Left lung (tissue), 10 donors: ENCODE data around the gene NRSN1. TPM values are rescaled to one million over a fixed set of nuclear protein-coding genes. Genes with fewer than 3 reads are reported as not detected.

ENCODE experiments used
- ATAC-seq: fragments of 200-7000 bp; cut with Tn5 transposase; one replicate; pipeline ENCODE4 v1.9.1; 2020; ENCODE audit warnings: moderate library complexity
- DNase-seq, 4 donors: peaks; one replicate each; pipeline ENCODE4 v3.0.0-alpha.2; 2013 to 2020
- H3K27ac ChIP-seq, 2 donors: fragments of 200-600 bp; sonication (generic) in 1 of 2; one replicate each; pipeline versions ENCODE4 v1.5.0 to v1.8.0; 2020 to 2021
- H3K27me3 ChIP-seq, 2 donors: fragments of 200-600 bp; sonication (generic) in 1 of 2; one replicate each; pipeline versions ENCODE4 v1.5.0 to v1.8.0; 2020 to 2021
- H3K36me3 ChIP-seq, 2 donors: fragments of 200-600 bp; sonication (generic) in 1 of 2; one replicate each; pipeline versions ENCODE4 v1.5.0 to v1.8.0; 2020 to 2021
- H3K4me1 ChIP-seq, 2 donors: fragments of 200-600 bp; one replicate each; pipeline ENCODE4 v1.8.0; 2021
- H3K4me3 ChIP-seq, 2 donors: fragments of 200-600 bp; sonication (generic) in 1 of 2; one replicate each; pipeline versions ENCODE4 v1.5.0 to v1.8.0; 2020 to 2021; ENCODE audit warnings: mild to moderate bottlenecking in 1 of 2
- H3K9me3 ChIP-seq, 2 donors: fragments of 200-600 bp; sonication (generic) in 1 of 2; one replicate each; pipeline versions ENCODE4 v1.5.0 to v1.8.0; 2020 to 2021
- CTCF ChIP-seq, 2 donors: fragments of 200-600 bp; sonication (generic) in 1 of 2; IDR thresholded peaks; one replicate each; pipeline versions ENCODE4 v1.5.0 to v1.8.0; 2021; ENCODE audit warnings: antibody characterized with exemption in 2 of 2
- intact Hi-C, 2 donors: fragments of 100-400 bp; cut with DNase I; formaldehyde crosslinking; loops; one replicate each; pipeline versions ENCODE4 v1.11.2 to v1.14.2; 2022
- polyA plus RNA-seq, 6 donors: library from polyadenylated mRNA; unstranded; fragments of 120-200 nt; gene quantifications; one replicate each; pipeline ENCODE4 v1.2.1, GENCODE V29; 2013; ENCODE audit not compliant: insufficient read length in 6 of 6
- total RNA-seq, 2 donors: library from RNA; stranded (reverse); fragmentation: NEBNext Ultra II Directional; extraction: Animal tissue kit (Norgen Biotek cat#: 25700); gene quantifications; one replicate each; pipeline ENCODE4 v1.2.1, GENCODE V29; 2021
- donor health status: DM: no; HTN: yes; CAD: no.
- donor health status: DM: no; HTN: no; CAD: no.

Gene NRSN1
- total and polyA plus RNA-seq, 8 donors, result 0.26 to 0.56 (median 0.37) TPM; not detected in 2

- no peaks in the 10 kb centered on the region for H3K9me3 ChIP-seq
- H3K27me3 ChIP-seq, result no peaks in the 10 kb centered on the region
- no peaks in the 10 kb centered on the region for H3K4me1 ChIP-seq
- DNase-seq, result no peak
- H3K27ac ChIP-seq, result no peak overlapping the region
- TF ChIP-seq CTCF (IDR thresholded peaks at IDR 0.05), result no peak
- H3K4me3 ChIP-seq, result no peak overlapping the region
- H3K36me3 ChIP-seq, result no peaks in the 10 kb centered on the region
- intact Hi-C loops, result no loop called here
- ATAC-seq, result no peak
Observed at GRCh38 chr6:24105191-24105590, 20.8 kb upstream of the NRSN1 start.

GRCh38 chr6:24106291-24106690 lies 19.7 kb upstream of the NRSN1 start:
- no peak for ATAC-seq
- Histone ChIP-seq H3K27ac (no peak overlapping the region), H3K36me3 (no peaks in the 10 kb centered on the region), H3K4me1 (no peaks in the 10 kb centered on the region), H3K27me3 (no peaks in the 10 kb centered on the region), H3K4me3 (no peak overlapping the region), H3K9me3 (no peaks in the 10 kb centered on the region)
- intact Hi-C loops, result no loop called here
- TF ChIP-seq CTCF (IDR thresholded peaks at IDR 0.05), result no peak
- DNase-seq, result no peak

GRCh38 chr6:24107294-24107693 lies 18.7 kb upstream of the NRSN1 start:
- Histone ChIP-seq H3K4me3 (no peak overlapping the region), H3K9me3 (no peaks in the 10 kb centered on the region), H3K27me3 (no peaks in the 10 kb centered on the region), H3K36me3 (no peaks in the 10 kb centered on the region), H3K27ac (no peak overlapping the region), H3K4me1 (no peaks in the 10 kb centered on the region)
- no peak for DNase-seq
- intact Hi-C loops, result no loop called here
- no peak for TF ChIP-seq CTCF (IDR thresholded peaks at IDR 0.05)
- no peak for ATAC-seq

GRCh38 chr6:24108056-24108455 lies 18.0 kb upstream of the NRSN1 start:
- no peak for DNase-seq
- no peak overlapping the region for H3K4me3 ChIP-seq
- intact Hi-C loops, result no loop called here
- H3K27ac ChIP-seq, result no peak overlapping the region
- no peaks in the 10 kb centered on the region for H3K27me3 ChIP-seq
- H3K4me1 ChIP-seq, result no peaks in the 10 kb centered on the region
- ATAC-seq, result no peak
- H3K36me3 ChIP-seq, result no peaks in the 10 kb centered on the region
- TF ChIP-seq CTCF (IDR thresholded peaks at IDR 0.05), result no peak
- no peaks in the 10 kb centered on the region for H3K9me3 ChIP-seq

- ATAC-seq (no peak), DNase-seq (no peak)
- no peak overlapping the region for H3K27ac ChIP-seq
- no peaks in the 10 kb centered on the region for H3K27me3 ChIP-seq
- no peaks in the 10 kb centered on the region for H3K9me3 ChIP-seq
- no peaks in the 10 kb centered on the region for H3K36me3 ChIP-seq
- H3K4me3 ChIP-seq, result no peak overlapping the region
- intact Hi-C loops, result no loop called here
- H3K4me1 ChIP-seq, result no peaks in the 10 kb centered on the region
- TF ChIP-seq CTCF (IDR thresholded peaks at IDR 0.05), result no peak
Observed at GRCh38 chr6:24110417-24110816, 15.6 kb upstream of the NRSN1 start.
